Activated gamma-delta T cell treated with anti-CD3 and anti-CD28 coated beads, Interleukin-2, amount 50 U/mL, for 16 hours (primary cell): ENCODE measurements around the gene GGNBP2.
"Not testable (repeated sequence)": the region's sequence is repeated elsewhere in the genome, so short reads cannot be mapped to it uniquely, and the experiment has no call there.

ENCODE experiments used
- DNase-seq: peaks from one replicate; pipeline ENCODE4 v3.0.0-alpha.2; 2020; ENCODE audit warnings: low read depth

The GGNBP2 gene

GRCh38 chr17:36602924-36603384 is 58.2 kb downstream of the GGNBP2 start:
- peak; percentile 47 for DNase-seq

GRCh38 chr17:36605028-36605427 is 60.3 kb downstream of the GGNBP2 start:
- not testable (repeated sequence) for DNase-seq

GRCh38 chr17:36608280-36608679 is 63.6 kb downstream of the GGNBP2 start:
- no peak for DNase-seq

GRCh38 chr17:36608794-36609497 is 64.2 kb downstream of the GGNBP2 start:
- DNase-seq = no peak

- DNase-seq = no peak
Measured at GRCh38 chr17:36609498-36609862, 64.8 kb downstream of the GGNBP2 start.

GRCh38 chr17:36610474-36610873 is 65.8 kb downstream of the GGNBP2 start:
- no peak for DNase-seq

- DNase-seq = no peak
Measured at GRCh38 chr17:36611345-36612072, 66.8 kb downstream of the GGNBP2 start.

- no peak for DNase-seq
Measured at GRCh38 chr17:36612323-36612722, 67.6 kb downstream of the GGNBP2 start.

- no peak for DNase-seq
Measured at GRCh38 chr17:36613155-36613554, 68.4 kb downstream of the GGNBP2 start.

GRCh38 chr17:36614081-36614480 is 69.4 kb downstream of the GGNBP2 start:
- no peak for DNase-seq

- no peak for DNase-seq
Measured at GRCh38 chr17:36614933-36615332, 70.2 kb downstream of the GGNBP2 start.

GRCh38 chr17:36616061-36617029 is 71.6 kb downstream of the GGNBP2 start:
- no peak for DNase-seq

GRCh38 chr17:36617773-36618172 is 73.1 kb downstream of the GGNBP2 start:
- DNase-seq = no peak

GRCh38 chr17:36623281-36623680 is 78.6 kb downstream of the GGNBP2 start:
- no peak for DNase-seq

GRCh38 chr17:36625188-36625587 is 80.5 kb downstream of the GGNBP2 start:
- DNase-seq = no peak

GRCh38 chr17:36627101-36627500 is 82.4 kb downstream of the GGNBP2 start:
- DNase-seq = no peak

GRCh38 chr17:36628576-36628975 is 83.9 kb downstream of the GGNBP2 start:
- no peak for DNase-seq

- peak; percentile 73 for DNase-seq
Measured at GRCh38 chr17:36629252-36629847, 84.6 kb downstream of the GGNBP2 start.

- no peak for DNase-seq
Measured at GRCh38 chr17:36629970-36630502, 85.3 kb downstream of the GGNBP2 start.

- DNase-seq = no peak
Measured at GRCh38 chr17:36631022-36631421, 86.3 kb downstream of the GGNBP2 start.

GRCh38 chr17:36632916-36633771 is 88.4 kb downstream of the GGNBP2 start:
- DNase-seq = no peak
